Putamen (tissue), 1 donor: ENCODE data around the gene RACGAP1.

Experiments used
- DNase-seq: peaks from one replicate; pipeline ENCODE4 v3.0.0-alpha.2; 2016; ENCODE audit warnings: low spot score

The RACGAP1 gene

GRCh38 chr12:49941556-49942511, 83.5 kb downstream of the RACGAP1 start:
- no peak for DNase-seq

DNA sequence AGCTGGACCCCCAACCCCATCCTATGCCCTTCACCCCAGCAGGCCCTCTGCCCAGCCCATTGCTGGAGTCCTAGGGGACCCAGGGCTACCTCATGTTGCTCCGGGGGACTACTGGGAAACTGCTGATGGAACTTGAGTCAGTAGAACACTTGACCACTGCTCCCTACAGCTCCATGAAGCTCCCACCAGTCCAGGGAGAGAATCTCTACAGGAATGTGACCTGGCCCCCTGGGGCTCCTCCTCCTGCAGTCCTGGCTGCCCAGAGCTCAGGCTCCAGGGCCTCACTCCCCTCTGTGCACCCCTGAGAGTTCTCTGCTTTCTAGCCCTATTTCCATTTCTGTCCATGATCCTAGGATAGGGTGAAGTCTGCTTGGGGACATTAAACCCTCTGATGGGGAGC, 85.6 kb downstream of the RACGAP1 start:
- no peak for DNase-seq

- no peak for DNase-seq
Measured at GRCh38 chr12:49939307-49939706, 86.0 kb downstream of the RACGAP1 start.
